CD4-positive, alpha-beta T cell treated with Interleukin-17A for 1 hour (primary cell): Measurements from ENCODE around the gene COP1.

Experiments
- DNase-seq: peaks from one replicate; pipeline ENCODE4 v3.0.0-alpha.2; 2020

Gene COP1

GRCh38 chr1:176198413-176198812 is 8.7 kb downstream of the COP1 start:
- DNase-seq, result no peak

DNA sequence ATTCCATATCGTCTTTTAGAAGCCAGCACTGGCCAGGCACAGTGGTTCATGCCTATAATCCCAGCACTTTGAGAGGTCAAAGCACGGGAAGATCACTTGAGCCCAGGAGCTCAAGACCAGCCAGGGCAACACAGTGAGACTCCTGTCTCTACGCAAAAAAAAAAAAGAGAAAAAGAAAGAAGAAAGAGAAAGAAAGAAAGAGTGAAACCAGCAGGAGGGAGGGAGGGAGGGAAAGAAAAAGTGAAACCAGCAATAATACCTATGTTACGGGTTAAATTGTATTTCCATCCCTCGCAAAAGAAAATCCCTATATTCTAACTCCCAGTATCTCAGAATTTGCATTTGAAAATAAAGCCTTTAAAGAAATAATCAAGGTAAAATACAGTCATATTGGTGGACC is 10.4 kb downstream of the COP1 start:
- DNase-seq, result no peak

- no peak for DNase-seq
These were observed 11.5 kb downstream of the COP1 start for GRCh38 chr1:176195547-176195946.

DNA sequence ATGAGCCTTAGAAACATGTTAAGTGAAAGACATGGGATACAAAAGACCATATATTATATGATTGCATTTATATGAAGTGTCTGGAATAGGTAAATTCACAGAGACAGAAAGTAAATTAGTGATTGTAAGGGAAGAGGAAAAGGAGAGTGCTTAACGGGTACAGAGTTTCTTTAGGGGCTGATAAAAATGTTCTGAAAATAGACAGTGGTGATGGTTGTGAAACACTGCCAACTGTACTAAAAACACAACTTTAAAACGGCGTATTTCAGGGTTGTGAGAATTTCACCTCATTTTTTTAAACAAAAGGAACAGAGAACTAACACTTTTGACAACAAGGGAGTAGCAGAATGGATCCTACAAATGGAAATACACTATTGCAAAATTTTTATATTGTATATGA is 13.4 kb downstream of the COP1 start:
- DNase-seq, result no peak

- DNase-seq, result no peak
These were observed 14.1 kb downstream of the COP1 start for GRCh38 chr1:176193023-176193422.

DNA sequence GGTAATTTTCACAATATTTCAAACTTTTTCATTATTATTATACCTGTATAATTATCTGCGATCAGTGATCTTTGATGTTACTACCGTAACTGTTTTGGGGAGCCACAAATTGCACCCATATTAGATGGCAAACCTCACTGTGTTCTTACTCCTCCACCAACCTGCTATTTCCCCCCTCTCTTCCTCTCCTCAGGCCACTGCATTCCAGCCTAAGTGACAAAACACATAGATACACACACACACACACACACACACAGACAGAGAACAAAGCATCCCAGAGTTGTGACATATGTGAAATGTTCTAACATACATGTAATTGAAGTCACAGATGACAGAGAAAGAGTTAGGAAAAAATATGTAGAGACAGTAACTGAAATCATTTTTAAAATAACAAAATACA is 18.5 kb downstream of the COP1 start:
- no peak for DNase-seq

- DNase-seq, result no peak
These were observed 20.1 kb downstream of the COP1 start for GRCh38 chr1:176187001-176187400.

DNA sequence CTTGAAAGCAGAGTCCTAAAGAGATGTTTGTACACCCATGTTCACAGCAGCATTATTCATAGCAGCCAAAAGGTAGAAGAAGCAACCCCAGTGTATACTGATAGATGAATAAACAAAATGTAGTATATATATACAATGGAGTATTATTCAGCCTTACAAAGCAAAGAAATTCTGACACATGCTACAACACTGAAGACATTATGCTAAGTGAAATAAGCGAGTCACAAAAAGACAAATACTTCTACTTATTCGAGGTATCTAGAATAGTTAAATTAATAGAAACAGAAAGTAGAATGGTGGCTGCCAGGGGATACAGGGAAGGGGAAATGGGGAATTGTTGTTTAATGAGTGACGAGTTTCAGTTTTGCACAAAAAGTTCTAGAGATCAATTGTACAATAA is 23.5 kb downstream of the COP1 start:
- no peak for DNase-seq

DNA sequence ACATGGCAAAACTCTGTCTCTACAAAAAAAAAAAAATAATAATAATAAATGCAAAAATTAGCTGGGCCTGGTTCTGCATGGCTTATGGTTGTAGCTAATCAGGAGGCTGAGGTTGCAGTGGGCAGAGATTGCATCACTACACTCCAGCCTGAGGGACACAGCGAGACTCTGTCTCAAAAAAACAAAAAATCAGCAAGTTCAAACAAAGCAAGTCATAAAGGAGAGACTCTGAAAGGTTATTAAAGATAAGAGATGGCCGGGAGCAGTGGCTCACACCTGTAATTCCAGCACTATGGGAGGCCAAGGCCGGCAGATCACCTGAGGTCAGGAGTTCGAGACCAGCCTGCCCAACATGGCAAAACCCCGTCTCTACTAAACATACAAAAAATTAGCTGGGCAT is 28.8 kb downstream of the COP1 start:
- no peak for DNase-seq

DNA sequence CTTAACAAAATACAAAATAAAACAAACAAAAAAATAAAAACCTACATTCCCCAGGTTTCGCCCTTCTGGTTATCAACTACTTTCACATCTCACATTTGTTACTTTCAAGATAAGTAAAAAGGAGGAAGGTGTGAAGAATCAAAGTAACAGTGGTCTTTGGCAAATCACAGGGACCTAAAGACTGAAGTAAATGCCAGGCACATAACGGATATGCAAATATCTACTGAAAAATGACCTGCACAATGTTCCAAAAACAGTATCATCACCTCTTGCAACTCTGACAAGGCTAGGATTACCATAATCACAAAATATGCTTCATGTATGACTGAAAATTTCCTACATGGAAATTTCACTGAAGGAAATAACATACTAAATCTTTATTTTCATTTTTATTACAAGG is 29.3 kb downstream of the COP1 start:
- no peak for DNase-seq

- no peak for DNase-seq
These were observed 33.0 kb downstream of the COP1 start for GRCh38 chr1:176174108-176174507.

GRCh38 chr1:176172215-176172614 is 34.9 kb downstream of the COP1 start:
- no peak for DNase-seq

GRCh38 chr1:176167210-176167609 is 39.9 kb downstream of the COP1 start:
- DNase-seq, result no peak

GRCh38 chr1:176165573-176165972 is 41.5 kb downstream of the COP1 start:
- DNase-seq, result no peak

GRCh38 chr1:176164014-176164678 is 42.9 kb downstream of the COP1 start:
- no peak for DNase-seq

DNA sequence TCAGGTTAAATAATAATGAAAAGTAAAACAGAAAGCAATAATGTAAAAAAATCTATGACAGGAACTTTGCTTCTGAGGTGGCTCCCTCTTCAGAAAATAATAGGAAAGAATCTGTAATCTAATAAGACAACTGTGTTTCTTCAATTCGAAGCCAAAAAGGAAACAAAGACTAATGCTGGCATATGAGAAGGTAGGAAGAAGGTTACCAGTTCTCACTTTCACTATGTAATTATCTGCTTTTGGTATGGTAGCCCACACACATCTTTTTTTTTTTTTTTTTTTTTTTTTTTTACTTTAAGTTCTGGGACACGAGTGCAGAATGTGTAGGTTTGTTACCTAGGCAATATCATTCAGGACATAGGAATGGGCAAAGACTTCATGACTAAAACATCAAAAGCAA is 47.1 kb downstream of the COP1 start:
- DNase-seq, result no peak

- DNase-seq, result no peak
These were observed 49.1 kb downstream of the COP1 start for GRCh38 chr1:176157995-176158394.

DNA sequence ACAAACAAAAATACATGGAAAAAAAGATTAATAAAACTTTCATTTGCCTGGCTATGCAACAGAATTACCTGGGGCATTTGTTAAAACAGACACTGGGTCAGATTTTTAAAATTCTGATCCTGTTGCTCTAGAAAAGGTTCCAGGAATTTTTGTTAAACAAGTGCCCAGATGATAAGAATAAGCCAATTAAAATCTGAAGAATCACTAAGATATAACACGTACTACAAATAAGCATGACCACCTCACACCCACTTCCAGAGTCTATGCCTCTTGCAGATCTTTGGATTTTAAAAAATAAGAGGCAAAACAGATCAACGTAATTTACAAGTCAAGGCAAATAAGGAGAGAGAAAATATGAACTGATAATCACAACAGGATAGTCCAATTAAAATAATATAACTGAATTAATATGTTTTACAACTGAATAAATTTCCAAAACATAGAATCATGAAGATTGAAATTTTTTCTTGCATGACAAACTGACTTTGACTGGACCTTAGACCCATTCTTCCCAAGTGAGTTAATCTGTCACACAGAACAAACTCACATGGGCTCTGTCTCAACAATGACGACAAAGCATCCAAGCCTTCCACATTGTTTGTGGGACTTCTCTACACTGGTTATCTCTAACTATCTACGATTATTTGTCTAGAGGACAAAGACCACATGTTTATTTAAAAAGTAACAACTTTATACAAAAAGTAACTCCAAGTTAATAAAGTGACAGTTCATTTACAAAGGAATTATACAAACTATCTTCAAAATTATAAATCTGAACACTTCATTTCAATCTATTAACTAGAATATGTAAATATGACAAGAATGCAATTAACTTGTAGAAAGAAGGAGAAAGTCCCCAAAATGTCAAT is 56.9 kb downstream of the COP1 start:
- no peak for DNase-seq

GRCh38 chr1:176144526-176144925 is 62.6 kb downstream of the COP1 start:
- no peak for DNase-seq

DNA sequence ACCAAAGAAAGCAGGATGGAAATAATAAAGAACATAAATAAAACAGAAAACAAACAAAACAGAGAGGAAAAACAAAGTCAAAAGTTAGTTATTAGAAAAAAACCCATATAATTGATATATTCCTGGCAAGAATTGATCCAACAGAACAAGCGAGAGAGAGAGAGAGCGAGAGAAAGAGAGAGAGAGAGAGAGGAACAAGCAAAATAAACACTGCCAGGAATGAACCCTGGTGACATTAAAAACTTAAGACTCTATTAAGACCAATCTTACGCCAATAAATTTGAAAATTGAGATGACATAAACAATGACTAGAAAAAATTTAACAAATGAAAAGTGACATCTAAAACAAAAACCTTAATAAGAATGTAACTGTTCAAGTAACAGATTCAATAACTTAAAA is 64.1 kb downstream of the COP1 start:
- DNase-seq, result no peak

- DNase-seq, result no peak
These were observed 65.6 kb downstream of the COP1 start for GRCh38 chr1:176141449-176141848.

DNA sequence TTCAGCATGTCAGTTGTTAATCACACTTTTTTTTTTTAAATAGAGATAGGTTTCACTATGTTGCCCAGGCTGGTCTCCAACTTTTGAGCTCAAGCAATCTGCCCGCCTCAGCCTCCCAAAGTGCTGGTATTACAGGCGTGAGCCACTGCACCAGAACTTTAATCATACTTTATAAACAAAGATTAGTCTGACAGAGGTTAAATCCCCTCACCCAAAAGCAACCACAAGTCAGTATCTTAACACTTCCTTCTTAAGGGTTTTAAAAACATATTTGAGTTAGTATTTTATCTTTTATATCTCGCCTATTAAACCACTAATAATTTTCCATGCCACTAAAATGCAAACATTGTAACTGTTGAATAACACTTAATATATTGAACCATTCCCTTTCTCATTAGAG is 70.2 kb downstream of the COP1 start:
- no peak for DNase-seq

DNA sequence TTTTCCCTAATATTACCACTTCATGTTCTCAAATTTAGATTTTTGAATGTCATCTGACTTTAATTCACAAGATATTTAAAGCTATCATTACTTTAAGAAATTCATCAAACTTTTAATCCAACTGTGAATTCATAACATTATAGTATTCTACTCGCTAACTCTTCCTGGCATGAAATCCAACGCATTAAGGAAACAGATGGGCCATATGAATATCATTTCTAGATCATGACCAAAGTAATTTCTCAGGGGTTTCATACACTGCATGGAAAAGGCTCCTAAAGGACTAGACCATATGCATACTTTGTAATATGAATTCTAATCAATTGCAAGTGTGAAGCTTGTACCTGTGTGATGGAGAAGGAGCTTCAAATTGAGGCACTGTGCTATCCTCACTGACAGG is 72.4 kb downstream of the COP1 start:
- no peak for DNase-seq

GRCh38 chr1:176122282-176122681 is 84.8 kb downstream of the COP1 start:
- DNase-seq, result no peak

GRCh38 chr1:176119549-176119948 is 87.5 kb downstream of the COP1 start:
- peak; percentile 13 for DNase-seq
